Coronary artery (tissue), 2 donors: Measurements from ENCODE around the gene RFC1.
"Not testable (repeated sequence)": the region's sequence is repeated elsewhere in the genome, so short reads cannot be mapped to it uniquely, and the experiment has no call there.

Experiments
- DNase-seq: peaks from one replicate; pipeline ENCODE4 v3.0.0-alpha.2; 2017; ENCODE audit warnings: low spot score
- H3K27ac ChIP-seq, 2 donors: fragments of 200-600 bp; sonication (generic); one replicate each; pipeline ENCODE4 v1.5.1; 2016 to 2019
- H3K4me3 ChIP-seq: fragments of 200-600 bp; sonication (generic); 2 replicates; pipeline ENCODE4 v1.5.1; 2016; ENCODE audit warnings: mild to moderate bottlenecking, moderate library complexity
- CTCF ChIP-seq: fragments of 200-600 bp; sonication (generic); IDR thresholded peaks from one replicate; pipeline ENCODE4 v1.5.1; 2019; ENCODE audit warnings: antibody characterized with exemption

Gene RFC1, protein sequence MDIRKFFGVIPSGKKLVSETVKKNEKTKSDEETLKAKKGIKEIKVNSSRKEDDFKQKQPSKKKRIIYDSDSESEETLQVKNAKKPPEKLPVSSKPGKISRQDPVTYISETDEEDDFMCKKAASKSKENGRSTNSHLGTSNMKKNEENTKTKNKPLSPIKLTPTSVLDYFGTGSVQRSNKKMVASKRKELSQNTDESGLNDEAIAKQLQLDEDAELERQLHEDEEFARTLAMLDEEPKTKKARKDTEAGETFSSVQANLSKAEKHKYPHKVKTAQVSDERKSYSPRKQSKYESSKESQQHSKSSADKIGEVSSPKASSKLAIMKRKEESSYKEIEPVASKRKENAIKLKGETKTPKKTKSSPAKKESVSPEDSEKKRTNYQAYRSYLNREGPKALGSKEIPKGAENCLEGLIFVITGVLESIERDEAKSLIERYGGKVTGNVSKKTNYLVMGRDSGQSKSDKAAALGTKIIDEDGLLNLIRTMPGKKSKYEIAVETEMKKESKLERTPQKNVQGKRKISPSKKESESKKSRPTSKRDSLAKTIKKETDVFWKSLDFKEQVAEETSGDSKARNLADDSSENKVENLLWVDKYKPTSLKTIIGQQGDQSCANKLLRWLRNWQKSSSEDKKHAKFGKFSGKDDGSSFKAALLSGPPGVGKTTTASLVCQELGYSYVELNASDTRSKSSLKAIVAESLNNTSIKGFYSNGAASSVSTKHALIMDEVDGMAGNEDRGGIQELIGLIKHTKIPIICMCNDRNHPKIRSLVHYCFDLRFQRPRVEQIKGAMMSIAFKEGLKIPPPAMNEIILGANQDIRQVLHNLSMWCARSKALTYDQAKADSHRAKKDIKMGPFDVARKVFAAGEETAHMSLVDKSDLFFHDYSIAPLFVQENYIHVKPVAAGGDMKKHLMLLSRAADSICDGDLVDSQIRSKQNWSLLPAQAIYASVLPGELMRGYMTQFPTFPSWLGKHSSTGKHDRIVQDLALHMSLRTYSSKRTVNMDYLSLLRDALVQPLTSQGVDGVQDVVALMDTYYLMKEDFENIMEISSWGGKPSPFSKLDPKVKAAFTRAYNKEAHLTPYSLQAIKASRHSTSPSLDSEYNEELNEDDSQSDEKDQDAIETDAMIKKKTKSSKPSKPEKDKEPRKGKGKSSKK

DNA sequence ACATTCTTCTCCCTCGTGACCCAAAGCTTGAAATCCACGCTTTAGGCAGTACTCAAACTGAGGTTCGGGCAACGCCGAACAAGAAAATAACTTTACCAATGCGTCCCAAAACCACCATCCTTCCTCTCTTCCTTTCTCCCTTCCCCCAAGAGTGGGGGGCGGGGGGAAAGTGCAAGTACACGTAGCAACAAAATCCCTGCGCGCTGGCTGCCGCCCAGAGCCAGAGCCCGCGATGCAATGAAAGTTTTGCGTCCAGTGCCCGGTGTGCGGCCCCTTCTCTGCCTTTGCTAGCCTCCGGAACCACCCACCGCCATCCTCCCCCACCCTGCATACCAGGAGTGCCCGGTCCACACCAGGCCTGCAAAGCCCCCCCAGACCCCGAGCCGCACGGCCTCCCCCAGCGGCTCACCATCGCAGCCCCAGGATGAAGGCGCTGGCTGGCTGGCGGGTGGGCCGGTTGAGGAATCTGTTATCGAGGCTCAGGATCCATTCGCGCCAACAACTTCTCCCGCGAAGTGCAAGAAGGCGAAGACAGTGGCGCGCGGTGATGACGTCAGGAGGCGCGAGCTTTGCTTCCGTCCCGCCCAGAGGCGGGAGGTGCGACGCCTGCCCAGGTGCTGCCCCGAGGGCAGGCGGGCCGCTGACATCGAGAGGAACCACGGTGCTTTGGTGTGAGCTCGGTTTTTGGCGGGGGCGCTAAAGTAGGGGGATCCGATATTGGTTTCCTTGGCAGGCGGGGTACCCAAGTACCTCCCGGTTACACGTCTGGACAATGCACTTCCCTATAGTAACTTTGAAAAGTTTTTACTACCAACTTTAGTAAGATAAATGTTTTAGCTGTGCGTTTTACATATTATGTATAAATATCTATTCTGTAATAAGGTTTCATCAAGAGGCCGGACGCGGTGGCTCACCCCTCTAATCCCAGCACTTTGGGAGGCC lies at the start of gene RFC1:
Gene RFC1 (minus strand): TSS at position 533 of the 942 bp plus-strand sequence. CDS start 121 bp downstream, at position 412.
- no peak for TF ChIP-seq CTCF
- DNase-seq = peak; percentile 93
- Histone ChIP-seq H3K4me3 (peak within 1 kb of the TSS; percentile 96), H3K27ac (peak within 1 kb of the TSS; percentile 87 to 90)

GRCh38 chr4:39415678-39416283 lies 49.6 kb upstream of the RFC1 start:
- no peak overlapping the region for H3K4me3 ChIP-seq
- no peak for DNase-seq
- no peak for TF ChIP-seq CTCF
- no peak overlapping the region for H3K27ac ChIP-seq

DNA sequence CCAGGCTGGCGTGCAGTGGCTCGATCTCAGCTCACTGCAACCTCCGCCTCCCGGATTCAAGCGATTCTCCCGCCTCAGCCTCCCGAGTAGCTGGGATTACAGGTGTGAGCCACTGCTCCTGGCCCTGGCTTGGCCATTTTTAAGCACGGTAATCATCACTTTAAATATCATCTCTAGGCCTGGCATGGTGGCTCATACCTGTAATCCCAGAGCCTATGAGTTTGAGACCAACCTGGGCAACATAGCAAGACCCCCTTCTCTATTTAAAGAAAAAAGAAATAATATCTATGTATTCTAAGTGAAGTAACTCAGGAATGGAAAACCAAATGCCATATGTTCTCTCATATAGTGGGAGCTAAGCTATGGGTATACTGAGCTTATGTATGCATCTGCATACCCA lies 45.4 kb upstream of the RFC1 start:
- DNase-seq, H3K27ac ChIP-seq, H3K4me3 ChIP-seq: not testable (repeated sequence)

DNA sequence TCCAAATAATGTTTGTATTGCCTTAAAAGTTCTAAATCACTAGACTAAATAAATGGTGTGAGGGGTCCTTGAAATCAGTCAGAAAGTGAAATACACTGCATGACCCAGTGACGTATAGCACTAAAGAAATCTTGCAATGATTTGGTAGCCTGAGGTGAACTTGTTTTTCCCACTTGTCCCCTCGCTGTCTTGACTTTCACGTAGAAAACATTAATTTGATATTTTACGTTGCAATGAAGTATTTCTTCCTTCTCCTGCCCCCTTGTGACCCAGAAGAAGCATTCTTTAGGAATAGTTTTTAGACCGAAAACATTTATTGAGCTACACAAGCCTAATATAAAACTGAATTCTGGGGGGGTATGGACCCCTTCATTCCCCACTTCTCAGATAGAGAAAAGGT lies 44.3 kb upstream of the RFC1 start:
- TF ChIP-seq CTCF = no peak
- Histone ChIP-seq H3K27ac (no peak overlapping the region), H3K4me3 (no peak overlapping the region)
- DNase-seq = no peak

- no peak for TF ChIP-seq CTCF
- H3K27ac ChIP-seq = no peak overlapping the region
- DNase-seq = no peak
- no peak overlapping the region for H3K4me3 ChIP-seq
Measured at GRCh38 chr4:39407584-39407885, 41.4 kb upstream of the RFC1 start.

DNA sequence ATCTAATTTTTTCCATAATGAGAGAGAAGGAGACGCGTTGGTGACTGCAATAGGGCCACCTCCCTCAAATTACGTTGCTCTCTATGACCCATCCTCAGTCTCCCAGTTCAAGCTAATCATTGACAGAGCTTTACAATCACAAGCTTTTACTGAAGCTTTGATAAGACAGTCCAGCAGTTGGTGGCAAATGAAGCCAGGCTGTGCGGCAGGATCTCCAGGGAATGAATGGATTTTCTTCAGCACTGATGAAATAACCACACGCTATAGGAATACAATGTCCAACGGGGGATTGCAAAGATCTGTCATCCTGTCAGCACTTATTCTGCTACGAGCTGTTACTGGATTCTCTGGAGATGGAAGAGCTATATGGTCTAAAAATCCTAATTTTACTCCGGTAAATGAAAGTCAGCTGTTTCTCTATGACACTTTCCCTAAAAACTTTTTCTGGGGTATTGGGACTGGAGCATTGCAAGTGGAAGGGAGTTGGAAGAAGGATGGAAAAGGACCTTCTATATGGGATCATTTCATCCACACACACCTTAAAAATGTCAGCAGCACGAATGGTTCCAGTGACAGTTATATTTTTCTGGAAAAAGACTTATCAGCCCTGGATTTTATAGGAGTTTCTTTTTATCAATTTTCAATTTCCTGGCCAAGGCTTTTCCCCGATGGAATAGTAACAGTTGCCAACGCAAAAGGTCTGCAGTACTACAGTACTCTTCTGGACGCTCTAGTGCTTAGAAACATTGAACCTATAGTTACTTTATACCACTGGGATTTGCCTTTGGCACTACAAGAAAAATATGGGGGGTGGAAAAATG lies 40.8 kb upstream of the RFC1 start, which contains the start of gene KLB:
Gene KLB (plus strand): TSS at position 168 of the 821 bp plus-strand sequence. CDS start 20 bp downstream, at position 188.
- Histone ChIP-seq H3K4me3 (peak within 1 kb of the TSS; percentile 27), H3K27ac (no peak within 1 kb of the TSS)
- TF ChIP-seq CTCF = no peak
- DNase-seq = no peak

DNA sequence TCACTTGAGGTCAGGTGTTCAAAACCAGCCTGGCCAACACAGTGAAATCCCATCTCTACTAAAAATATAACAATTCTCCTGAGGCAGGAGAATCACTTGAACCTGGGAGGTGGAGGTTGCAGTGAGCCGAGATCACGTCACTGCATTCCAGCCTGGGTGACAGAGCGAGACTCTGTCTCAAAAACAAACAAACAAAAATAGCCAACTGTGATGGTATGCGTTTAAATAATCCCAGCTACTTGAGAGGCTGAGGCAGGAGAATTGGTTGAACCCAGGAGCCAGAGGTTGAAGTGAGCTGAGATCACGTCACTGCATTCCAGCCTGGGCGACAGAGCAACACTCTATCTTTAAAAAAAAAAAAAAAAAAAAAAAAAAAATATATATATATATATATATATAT lies 35.5 kb upstream of the RFC1 start:
- DNase-seq, H3K27ac ChIP-seq, H3K4me3 ChIP-seq: not testable (repeated sequence)
